Nephron progenitor cell (in vitro differentiated cells): Measurements from ENCODE around the gene TACR2.

Experiments used
- DNase-seq: peaks from one replicate; pipeline ENCODE4 v3.0.0; 2021
- H3K27ac Mint-ChIP-seq: 2 replicates; pipeline ENCODE4 v1.8.0; 2021; ENCODE audit warnings: mild to moderate bottlenecking, moderate library complexity, mixed read lengths
- H3K27me3 Mint-ChIP-seq: 2 replicates; pipeline ENCODE4 v1.8.0; 2021; ENCODE audit warnings: mild to moderate bottlenecking, low read depth, mixed read lengths; ENCODE audit not compliant: poor library complexity
- H3K36me3 Mint-ChIP-seq: 2 replicates; pipeline ENCODE4 v1.8.0; 2021; ENCODE audit warnings: low read depth, mixed read lengths
- H3K4me1 Mint-ChIP-seq: 2 replicates; pipeline ENCODE4 v1.8.0; 2021; ENCODE audit warnings: mixed read lengths
- H3K4me3 Mint-ChIP-seq: 2 replicates; pipeline ENCODE4 v1.8.0; 2021; ENCODE audit warnings: mild to moderate bottlenecking, moderate library complexity, mixed read lengths
- H3K9me3 Mint-ChIP-seq: 2 replicates; pipeline ENCODE4 v1.8.0; 2021; ENCODE audit warnings: mild to moderate bottlenecking, moderate library complexity, mixed read lengths
- TF ChIP-seq, protein P1 (sequence below): fragments of 200-600 bp; sonication (generic); IDR thresholded peaks from 2 replicates; pipeline ENCODE4 v1.5.0; 2021; ENCODE audit warnings: antibody characterized with exemption

The TACR2 gene

DNA sequence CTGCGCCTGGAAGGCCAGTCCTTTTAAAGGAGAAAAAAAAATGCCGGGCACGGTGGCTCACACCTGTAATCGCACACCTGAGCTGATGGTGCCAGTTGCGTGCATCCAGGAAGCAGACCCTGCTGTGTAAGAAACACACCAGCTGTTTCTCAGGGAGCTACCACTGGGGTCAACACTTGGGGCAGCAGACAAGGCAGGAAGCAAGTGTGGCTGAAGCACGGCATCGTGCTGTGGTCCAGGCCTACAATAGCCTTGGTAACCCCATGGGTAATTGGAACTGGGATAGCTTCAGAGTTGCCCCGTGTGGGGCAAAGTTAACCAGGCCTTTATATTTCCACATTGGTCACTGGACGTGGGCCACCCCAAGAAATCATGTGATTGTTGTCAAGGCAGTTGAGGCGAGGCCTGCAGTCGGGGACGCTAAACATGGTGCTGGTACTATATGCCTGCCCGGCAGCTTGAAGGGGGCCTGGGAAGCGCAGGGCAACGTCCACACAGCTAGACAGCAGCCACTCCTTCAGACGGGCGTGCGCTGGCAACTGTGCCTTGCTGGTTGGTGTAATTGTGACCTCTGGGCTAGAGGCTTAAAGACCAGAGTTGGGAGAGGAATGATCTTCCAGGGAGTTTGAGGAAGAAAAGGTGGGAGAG lies 2.5 kb upstream of the TACR2 start:
- Mint-ChIP-seq H3K27me3 (peaks cover 12% of the 10 kb centered on the region), H3K9me3 (no peaks in the 10 kb centered on the region), H3K4me3 (no peak overlapping the region), H3K4me1 (peaks cover 32% of the 10 kb centered on the region), H3K27ac (no peak overlapping the region), H3K36me3 (no peaks in the 10 kb centered on the region)
- no peak for DNase-seq
- TF ChIP-seq, protein P1, sequence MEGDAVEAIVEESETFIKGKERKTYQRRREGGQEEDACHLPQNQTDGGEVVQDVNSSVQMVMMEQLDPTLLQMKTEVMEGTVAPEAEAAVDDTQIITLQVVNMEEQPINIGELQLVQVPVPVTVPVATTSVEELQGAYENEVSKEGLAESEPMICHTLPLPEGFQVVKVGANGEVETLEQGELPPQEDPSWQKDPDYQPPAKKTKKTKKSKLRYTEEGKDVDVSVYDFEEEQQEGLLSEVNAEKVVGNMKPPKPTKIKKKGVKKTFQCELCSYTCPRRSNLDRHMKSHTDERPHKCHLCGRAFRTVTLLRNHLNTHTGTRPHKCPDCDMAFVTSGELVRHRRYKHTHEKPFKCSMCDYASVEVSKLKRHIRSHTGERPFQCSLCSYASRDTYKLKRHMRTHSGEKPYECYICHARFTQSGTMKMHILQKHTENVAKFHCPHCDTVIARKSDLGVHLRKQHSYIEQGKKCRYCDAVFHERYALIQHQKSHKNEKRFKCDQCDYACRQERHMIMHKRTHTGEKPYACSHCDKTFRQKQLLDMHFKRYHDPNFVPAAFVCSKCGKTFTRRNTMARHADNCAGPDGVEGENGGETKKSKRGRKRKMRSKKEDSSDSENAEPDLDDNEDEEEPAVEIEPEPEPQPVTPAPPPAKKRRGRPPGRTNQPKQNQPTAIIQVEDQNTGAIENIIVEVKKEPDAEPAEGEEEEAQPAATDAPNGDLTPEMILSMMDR = no peak

DNA sequence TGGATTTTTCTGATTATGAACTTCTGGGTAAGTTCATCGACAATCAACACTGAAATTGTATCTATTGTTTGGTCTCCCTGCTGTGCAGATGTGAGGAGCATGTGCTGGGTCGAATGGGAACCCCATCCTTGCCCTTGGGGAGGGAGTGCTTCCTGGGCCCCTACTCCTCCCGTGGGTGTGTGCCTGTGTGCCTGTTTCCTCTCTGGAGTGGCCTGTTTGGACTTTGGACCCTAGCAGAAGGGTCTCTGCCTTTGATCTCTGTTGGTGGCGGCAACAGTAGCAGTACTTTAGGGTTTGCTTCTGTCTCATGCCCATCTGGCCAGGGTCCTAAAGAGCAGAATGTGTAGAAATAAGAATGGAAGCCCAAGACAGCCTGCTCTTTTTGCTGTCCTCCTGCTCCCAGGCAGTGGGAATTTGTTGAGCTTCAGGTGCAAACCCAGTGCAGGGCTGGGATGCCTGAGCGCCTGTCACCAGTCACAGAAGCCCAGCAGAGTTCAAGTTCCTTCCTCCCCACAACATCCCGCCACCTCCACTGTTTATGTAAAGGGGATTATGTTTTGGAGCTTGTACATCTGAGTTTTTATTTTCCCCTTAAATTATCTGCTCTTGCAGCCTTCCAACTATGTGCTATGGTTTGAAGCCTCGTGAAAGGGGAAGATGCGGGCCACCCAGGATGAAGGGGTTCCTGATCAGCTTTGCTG lies 1.5 kb upstream of the TACR2 start:
- no peak overlapping the region for H3K27ac Mint-ChIP-seq
- no peaks in the 10 kb centered on the region for H3K9me3 Mint-ChIP-seq
- H3K4me3 Mint-ChIP-seq = no peak overlapping the region
- peaks cover 11% of the 10 kb centered on the region for H3K27me3 Mint-ChIP-seq
- TF ChIP-seq, protein P1 = no peak
- H3K36me3 Mint-ChIP-seq = no peaks in the 10 kb centered on the region
- DNase-seq = no peak
- H3K4me1 Mint-ChIP-seq = peaks cover 32% of the 10 kb centered on the region

DNA sequence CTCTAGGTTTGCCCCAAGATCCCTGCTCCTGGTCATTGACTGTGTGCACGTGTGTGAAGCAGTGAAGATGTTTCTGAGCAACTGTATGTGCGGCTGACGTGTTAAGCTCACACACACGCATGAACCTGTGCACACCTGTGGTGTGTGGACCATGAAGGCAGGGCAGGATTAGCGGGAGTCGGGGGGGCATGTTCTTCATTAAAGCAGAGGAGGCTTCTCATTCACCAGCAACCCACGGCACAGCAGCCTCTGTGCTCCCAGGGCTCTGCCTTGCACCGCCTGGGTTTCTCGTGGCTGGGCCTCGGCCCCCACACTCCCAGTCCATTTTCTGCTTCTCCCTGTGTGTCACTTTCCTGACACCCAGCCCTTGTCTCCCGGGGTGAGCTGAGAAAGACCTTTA lies 824 bp upstream of the TACR2 start:
- Mint-ChIP-seq H3K27ac (no peak overlapping the region), H3K4me1 (peaks cover 32% of the 10 kb centered on the region), H3K9me3 (no peaks in the 10 kb centered on the region), H3K27me3 (peaks cover 13% of the 10 kb centered on the region), H3K36me3 (no peaks in the 10 kb centered on the region), H3K4me3 (no peak overlapping the region)
- no peak for DNase-seq
- TF ChIP-seq, protein P1 = no peak

DNA sequence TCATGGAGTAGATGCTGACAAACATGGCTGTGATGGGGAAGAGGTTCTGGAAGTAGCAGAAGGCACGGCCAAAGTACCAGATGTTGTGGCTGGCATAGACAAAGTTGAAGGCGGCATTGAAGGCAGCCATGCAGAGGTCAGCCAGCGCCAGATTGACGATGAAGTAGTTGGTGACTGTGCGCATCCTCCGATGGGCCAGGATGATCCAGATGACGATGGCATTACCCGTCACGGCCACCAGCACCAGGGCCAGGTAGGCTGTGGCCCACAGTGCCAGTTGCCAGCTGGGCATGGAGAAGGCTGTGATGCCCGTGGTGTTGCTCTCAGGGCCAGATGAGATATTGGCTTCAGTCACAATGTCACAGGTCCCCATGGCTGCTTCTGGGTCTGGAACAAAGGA lies 767 bp downstream of the TACR2 start:
- DNase-seq = no peak
- H3K4me1 Mint-ChIP-seq = peaks cover 24% of the 10 kb centered on the region
- H3K36me3 Mint-ChIP-seq = no peaks in the 10 kb centered on the region
- H3K27ac Mint-ChIP-seq = no peak overlapping the region
- H3K9me3 Mint-ChIP-seq = no peaks in the 10 kb centered on the region
- H3K4me3 Mint-ChIP-seq = no peak overlapping the region
- H3K27me3 Mint-ChIP-seq = peaks cover 8% of the 10 kb centered on the region
- TF ChIP-seq, protein P1 = no peak

DNA sequence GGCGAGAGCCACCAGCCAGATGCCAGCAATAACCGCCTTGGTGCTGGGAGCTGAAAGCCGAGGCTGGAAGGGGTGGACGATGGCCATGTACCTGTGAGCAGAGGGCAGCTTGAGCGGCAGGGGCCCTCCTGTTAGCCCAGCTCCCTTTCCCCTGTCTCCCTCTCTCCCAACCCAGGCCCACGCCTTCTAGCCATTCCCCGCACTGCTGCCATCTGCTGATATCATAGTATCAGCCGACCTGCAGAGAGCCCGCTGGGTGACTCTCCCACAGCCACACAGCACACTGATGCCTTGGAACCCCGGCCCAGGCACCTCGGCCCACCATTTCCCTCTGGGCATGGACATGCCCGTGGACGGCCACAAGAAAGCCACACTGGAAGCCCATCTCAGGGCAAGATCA lies 1.7 kb downstream of the TACR2 start:
- Mint-ChIP-seq H3K36me3 (no peaks in the 10 kb centered on the region), H3K27ac (no peak overlapping the region), H3K9me3 (no peaks in the 10 kb centered on the region), H3K27me3 (peaks cover 14% of the 10 kb centered on the region), H3K4me1 (peaks cover 24% of the 10 kb centered on the region), H3K4me3 (no peak overlapping the region)
- DNase-seq = no peak
- TF ChIP-seq, protein P1 = no peak
